ENCODE measurements around the gene CFAP68.

Gene CFAP68, protein sequence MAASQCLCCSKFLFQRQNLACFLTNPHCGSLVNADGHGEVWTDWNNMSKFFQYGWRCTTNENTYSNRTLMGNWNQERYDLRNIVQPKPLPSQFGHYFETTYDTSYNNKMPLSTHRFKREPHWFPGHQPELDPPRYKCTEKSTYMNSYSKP

DNA sequence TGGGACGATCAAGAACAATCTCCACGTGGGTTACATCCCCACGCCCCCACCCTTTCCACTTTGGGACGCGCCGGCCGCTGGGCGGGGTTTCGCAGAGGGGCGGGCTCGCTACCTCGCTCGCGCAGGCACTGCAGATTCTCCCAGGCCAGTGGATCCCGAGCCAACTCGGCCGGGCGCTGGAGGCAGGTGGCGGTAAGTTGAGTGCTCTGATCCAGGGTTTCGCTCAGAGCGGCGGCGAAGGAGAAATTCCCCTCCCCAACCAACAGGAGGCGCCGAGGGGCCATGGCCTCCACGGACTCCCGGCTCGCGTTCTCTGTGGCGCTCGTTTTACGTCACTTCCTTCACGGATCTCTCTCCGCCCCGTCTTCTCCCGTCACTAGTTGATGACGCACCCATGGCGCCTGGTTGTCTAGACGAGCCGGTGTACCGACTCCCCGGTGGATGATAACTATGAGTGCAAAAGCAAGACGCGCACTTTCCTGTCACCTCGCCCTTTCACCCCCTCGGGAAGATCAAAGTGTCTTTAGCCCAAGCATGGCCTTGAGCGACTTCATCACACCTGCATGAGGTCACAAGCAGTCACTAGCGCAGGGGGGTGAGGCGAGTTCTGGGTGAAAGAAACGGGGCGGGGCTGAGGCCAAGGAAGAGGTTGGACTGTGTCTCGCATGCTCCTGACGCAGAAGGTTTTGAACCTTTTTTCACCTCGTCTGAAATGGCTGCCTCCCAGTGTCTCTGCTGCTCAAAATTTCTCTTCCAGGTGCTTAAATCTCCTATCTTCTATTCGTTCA, at the start of gene CFAP68, which contains the start of gene FDXACB1:
TSS of gene CFAP68 (plus strand) at position 693 of the 788 bp plus-strand sequence. CDS start at position 713, 20 bp downstream.
TSS of gene FDXACB1 (minus strand) at position 317 of the 788 bp plus-strand sequence. CDS start at position 284, 33 bp downstream.
- DNase-seq, result peak; percentile 98

DNA sequence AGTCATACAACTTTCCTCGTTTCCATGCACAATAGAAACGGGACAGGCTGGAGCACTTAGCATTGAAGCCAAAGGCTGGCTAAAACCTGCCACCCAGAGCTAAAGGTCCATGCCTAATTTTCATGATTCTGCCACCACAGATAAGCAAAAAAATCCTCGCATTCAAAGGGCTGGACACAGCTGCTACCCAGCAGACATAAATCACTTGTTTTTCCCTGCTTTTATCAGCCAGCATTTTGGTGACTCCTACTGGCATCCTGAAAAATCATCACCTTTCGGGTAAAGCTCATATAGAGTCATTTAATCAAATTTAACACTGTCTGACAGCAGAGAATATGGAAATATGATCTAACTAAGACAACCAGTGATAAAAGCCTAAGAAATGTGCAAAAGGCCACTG, 45.8 kb upstream of the CFAP68 start:
- no peak for DNase-seq

DNA sequence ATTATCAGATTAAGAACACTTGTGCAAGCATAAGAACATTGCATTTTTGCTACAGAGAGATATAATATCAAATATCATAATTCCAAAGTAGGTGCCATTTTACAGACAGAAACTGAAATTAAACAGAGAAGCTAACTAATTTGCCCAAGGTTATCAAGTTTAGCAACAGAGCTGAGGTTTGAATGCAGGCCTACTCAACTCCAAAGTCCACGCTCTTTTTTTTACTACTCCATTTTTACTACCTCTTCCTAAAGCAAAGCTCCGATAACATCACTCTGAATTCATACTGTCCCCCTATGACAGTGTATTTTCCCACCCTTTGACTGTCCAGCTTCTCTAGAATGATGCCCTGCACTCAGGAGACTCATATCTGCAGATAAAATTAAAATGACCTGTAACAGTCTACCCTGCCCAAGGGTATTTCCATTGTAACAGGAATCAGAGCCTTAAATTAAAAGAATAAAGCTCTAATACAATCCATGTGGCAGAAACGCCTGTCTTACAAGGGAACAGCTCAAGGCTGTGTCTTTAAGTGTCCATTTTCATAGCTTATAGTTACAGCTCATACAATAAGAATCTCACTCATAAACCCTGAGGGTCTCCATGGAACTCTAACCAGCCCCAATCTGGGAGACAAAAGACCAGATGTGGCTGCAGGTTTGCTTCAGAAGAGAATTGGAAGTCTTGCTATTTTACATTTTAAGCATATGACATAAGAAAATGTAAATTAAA, 44.7 kb upstream of the CFAP68 start:
- DNase-seq, result no peak

DNA sequence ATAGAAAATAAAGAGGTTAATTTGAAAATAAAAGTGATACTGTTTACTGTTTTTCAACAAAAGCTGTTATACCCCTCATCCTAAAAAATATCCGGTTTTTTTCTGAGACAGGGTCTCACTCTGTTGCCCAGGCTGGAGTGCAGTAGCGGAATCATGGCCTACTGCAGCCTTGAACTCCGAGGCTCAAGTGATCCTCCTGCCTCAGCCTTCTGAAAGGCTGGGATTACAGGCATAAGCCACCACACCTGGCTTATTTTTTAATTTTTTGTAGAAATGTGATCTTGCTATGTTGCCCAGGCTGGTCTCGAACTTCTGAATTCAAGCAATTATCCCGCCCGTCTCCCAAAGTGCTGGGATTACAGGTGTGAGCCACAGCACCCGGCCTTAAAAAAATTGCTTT, 43.7 kb upstream of the CFAP68 start:
- DNase-seq, result no peak

DNA sequence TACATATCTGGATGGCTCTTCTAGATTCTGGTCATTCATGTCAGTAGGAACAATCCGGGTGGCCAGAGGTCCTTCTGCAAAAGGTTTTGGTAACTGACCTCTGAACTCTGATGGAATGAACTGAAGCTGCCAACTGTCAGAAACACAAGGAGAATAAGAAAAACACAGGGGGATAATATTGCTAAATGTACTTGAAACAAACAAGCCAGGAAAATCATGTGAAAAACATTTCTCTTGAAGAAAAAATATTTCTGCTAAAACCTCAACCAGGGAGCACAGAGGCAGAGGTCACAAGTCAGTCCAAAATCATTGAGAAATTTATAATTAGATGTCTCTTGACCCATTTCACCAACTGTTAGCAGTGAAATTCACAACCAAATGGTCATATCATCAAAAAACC, 43.2 kb upstream of the CFAP68 start:
- no peak for DNase-seq

DNA sequence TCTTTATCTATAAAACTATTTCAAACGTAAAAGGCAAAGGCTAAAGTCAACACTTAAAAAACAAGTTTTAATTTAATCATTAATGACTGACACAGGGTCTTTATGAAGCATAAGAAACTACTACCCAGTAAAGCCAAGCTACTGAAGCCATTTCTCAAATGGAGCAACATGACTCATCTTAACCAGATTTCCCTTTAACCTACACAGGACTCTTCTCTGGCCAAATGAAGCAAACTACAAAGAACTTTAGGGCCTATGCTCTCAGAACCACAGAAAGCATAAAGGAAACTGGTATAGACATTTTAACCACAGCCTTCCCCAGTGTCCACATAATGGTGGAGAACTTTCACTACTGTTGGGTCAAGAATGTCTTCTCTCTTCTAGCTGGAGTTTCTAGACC, 42.6 kb upstream of the CFAP68 start:
- DNase-seq, result no peak

DNA sequence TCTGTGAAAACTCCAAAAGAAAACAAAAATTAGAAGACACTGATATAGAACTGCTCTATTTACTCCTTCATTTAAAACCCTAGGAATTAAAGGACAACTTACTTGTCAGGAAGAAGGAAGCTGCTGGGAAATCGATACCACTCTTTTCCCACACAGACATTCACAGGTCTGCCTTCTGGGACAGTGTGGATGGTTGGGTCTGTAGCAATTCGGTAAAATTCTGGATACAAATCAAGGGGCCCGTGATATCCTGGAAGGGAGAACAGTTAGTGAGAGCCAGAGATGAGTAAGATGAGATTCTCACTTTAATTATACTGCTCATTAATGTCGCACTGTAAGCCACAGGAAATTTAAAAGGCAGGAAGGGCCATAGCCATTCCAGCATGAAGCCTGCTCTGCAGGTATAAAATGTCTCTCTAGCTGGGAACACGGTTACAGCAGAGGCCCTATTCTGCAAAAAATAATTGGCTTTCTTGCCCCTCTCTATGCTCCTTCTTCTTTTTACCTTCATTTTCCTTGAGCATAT, 41.9 kb upstream of the CFAP68 start:
- DNase-seq, result no peak

DNA sequence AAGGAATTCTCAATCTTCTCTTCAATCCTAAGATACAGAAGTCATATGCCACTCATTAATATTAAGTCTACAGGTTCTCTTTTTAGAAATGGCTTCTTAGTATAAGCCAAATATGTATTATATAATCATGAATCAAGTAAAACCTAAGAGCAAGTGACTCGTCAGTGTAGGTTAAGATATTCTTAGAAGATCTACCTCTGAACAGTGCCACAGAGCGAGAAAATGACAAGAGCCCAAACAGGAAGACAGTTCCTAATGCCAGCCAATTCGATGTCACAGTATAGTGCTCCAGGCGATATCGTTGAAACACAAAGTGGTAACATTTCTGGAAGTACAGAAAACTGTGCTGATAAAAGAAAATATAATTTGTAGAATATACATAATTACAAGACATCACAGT, 41.3 kb upstream of the CFAP68 start:
- DNase-seq, result no peak

DNA sequence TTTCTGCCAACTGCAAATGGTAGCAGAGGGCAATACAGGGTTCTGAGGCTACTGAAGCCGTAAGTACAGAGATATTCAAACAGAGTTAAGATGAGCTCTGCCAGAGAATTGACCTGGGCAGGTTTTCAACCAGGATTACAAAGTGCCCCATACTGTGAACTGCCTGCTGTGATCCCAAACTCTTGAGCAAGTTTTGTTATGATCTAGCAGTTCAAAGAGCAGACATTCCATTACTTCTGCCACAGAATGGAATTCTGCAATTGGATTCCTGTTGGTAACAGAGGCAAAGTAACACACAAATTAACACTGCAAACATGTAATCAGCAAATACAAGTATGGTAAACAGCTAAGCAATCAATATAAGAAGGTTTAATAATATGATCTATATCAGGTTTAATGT, 39.2 kb upstream of the CFAP68 start:
- DNase-seq, result no peak

DNA sequence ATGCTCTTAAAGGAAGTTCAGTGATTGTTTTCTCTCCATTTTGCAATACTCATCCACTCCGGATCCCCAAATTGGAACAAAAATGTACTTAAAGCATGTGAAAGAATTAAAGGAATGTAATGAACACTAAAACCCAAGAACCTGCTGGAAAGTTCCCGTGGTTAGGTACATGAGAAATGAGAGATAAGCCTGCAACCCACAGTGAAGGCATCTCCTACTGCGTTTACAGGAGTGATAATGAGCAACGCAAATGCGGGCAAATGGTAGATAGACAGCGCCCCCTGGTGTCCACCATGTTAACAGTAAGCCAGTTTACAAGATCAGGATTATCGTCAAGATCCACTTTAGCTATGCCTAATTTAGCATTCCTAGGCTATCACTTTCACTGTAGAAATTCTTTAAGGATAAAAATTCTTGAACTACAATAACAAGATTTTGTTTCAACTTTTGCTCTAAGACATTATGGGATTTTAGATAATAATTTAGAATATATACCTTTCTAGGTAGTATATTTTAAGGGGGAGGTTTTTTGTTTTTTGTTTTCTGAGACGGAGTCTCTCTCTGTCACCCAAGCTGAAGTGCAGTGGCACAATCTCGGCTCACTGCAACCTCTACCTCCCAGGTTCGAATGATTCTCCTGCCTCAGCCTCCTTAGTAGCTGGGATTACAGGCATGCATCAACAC, 37.8 kb upstream of the CFAP68 start:
- peak; percentile 75 for DNase-seq

DNA sequence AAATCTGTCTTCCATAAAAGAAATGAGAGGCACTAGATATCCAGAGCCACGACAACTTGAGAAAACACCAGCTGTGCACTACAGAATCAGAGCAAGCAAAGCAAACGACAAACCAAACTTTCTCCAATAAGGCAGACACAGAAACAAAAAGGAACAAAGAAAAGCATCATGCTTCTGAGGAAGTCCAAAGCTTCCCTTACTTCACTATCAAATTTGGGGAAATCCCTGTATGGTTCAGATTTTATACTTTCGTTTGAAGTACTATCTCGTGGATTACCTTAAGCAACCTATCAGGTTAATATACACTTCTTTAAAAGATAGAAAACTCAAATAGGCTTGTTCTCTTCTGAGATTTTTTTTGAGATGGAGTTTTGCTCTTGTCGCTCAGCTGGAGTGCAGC, 35.7 kb upstream of the CFAP68 start:
- no peak for DNase-seq

DNA sequence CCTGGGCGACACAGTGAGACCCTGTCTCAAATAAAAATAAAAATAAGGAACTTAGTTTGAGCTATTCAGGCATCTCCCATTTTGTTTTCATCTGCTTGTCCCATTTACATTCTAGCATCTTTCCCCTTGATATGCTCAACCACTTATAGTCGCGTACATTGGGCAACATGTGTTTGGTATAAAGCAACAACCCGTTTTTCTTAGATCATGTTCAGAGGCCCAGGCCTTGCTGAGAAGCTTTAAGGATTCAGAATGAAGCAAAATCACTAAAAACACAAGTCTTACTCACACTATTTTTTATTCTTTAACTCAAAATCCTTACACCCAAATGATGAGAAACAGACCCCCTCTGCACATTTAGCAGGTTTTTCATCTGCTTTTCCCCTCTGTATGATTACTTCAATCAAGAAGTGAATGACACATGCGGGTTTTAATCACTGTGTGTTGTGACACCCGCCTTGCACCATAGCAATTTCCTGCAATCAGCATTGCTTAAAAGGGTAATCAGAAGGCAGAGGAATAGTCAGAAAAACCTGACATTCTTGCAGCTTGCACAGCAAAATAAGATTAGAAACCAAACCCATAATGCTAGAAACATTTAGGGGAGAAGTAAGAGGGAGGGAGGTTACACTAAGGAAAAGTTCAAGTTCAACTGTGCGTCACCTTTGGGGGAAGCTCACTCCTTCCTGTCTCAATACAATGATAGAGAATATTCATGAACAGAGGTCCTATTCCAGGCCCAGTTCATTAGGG, 33.9 kb upstream of the CFAP68 start:
- DNase-seq, result no peak

DNA sequence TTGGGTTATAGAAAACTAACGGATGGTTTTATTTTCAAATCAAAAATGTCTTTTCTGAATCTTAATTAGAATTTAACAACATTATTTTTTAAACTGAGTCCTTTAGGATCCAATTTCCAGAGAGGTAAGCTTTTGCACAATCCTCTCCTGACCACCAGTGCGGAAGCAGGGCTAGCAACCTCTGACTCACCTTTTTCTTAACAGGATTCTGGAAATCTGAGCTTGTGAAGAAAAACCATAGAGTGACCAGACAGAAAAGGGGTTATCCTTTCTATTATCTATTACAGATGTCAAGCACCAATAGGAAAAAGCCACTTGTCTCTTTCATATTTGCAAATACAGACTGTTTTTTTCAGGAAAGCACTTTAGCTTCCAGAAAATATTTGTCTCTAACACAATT, 33.3 kb upstream of the CFAP68 start:
- no peak for DNase-seq

DNA sequence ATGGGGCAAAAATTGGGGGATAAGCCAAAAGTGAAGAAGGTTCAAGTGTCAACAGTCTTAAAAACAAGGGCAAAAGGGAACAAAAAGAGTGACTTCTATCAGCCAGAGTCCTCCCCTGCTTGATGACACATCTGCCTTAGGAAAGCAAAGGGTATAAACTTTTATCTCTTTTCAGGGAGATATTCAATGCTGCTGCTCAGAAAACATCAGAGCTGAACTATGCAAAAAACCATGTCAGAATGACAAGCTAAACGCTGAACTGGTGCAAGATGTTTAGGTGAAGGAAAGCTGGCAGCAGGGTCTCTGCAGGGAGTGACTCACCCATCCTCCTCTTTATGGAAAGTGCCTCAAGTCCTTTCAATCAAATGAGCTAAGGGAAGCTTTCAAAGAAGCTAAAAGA, 32.7 kb upstream of the CFAP68 start:
- peak; percentile 17 for DNase-seq

DNA sequence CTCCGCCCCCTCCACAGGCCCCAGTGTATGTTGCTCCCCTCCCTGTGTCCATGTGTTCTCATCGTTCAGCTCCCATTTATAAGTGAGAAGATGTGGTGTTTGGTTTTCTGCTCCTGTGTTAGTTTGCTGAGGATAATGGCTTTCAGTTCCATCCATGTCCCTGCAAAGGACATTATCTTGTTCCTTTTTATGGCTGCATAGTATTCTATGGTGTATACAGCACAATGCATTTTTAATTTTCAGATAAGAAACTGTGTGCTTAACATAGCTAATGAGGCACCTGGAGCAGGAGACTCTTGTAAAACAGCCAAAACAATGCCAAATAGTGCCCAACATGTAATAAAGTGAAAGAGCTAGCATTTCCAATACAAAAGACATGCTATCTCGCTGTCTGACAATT, 29.7 kb upstream of the CFAP68 start:
- no peak for DNase-seq

DNA sequence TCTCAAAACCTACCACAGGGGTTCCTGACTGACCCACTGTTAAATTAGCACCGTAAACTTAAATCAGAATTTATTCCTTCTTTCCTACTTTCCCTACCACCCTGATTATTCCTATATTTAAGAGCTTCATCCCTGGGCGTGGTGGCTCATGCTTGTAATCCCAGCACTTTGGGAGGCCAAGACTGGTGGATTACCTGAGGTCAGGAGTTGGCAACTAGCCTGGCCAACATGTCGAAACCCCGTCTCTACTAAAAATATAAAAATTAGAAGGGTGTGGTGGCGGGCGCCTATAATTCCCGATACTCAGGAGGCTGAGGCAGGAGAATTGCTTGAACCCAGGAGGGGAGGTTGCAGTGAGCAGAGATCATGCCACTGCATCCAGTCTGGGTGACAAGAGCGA, 28.3 kb upstream of the CFAP68 start:
- DNase-seq, result no peak

DNA sequence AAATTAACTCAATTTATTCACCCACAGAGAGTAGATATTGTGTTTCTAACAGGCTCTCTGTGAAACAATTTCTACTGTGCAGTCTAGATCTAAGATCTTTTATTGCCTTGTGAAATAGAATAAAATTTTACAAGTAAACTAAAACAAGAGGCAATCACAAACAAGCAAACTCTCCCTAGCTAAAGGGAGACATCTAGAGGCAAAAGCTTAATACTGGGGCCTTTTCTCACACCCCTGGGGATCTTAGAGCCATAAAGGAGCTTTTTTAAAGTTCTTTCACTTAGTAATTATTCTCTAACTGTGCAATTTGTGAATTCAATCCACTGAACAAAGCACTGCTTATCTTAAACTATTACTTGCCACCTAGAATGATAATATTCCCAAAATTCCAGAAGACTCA, 27.7 kb upstream of the CFAP68 start:
- peak; percentile 24 for DNase-seq

DNA sequence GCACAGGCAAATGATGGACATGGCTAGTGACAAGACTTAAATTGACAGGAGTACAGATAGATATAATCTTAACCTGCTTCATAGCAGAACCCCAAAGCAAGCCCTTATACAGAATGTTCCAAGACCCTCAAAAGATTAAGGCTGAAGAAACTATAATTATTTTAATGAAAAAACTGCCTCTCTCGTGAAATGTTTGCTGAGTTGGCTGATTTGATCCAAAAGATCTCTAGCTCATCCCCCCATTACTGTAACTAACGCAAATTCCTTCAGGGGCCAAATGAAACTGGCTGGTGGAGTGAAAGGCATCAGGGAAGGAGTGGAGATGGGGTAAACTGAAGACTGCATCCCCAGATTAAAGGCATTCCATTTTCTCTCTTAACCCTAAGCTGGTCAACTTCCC, 27.2 kb upstream of the CFAP68 start:
- DNase-seq, result no peak

DNA sequence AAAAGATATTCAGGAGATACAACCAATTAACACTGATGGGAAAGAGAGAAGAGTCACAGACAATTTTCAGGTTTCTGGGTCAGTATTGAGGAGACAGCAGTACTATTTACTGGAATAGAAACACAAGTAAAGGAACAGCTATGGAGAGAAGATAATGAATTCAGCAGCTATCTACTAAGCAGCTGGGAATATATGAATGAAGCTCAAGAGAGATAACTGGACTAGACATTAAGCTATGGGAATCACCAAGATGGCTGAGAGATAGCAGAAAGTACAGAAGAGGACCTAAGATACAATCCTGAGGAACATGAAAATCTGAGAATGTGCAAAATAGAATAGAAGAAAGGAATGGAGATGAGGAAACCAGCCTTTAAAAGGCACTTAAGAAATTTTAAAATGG, 23.8 kb upstream of the CFAP68 start:
- DNase-seq, result no peak

DNA sequence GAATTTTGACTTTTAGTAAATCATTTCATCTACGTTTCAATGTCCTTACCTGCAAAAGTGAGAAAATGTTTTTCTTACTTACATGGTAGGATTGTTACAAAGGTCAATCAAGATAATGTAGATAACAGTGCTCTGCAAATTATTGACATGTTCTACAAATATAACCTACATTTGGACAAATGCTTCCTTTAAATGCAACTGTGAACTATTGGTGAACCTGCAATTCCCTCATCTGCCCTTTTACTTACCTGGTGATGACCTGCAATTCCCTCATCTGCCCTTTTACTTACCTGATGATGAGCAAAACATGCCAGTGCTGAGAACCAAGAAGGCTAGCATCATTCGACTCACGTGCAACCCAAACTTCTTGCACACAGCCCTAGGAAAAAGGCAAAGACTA, 19.1 kb upstream of the CFAP68 start:
- no peak for DNase-seq

DNA sequence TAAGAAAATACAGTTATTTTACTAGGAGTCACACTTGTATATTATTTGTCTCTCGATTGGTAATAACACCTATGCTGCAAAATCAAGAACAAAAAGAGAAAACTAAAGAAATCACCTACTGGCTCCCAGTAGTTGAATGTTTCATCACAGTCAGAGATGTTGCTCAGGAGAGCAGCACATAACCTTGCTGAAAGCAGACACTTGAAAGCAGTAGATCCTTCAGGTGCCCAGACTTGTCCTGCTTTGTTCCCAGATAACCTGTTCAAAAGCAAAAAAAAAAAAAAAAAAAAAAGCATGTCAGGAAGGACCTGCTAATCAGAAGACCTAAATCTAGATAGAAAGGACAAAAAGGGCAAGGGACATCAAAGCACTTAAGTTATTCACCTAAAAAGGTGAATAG, 9.2 kb upstream of the CFAP68 start:
- DNase-seq, result no peak

DNA sequence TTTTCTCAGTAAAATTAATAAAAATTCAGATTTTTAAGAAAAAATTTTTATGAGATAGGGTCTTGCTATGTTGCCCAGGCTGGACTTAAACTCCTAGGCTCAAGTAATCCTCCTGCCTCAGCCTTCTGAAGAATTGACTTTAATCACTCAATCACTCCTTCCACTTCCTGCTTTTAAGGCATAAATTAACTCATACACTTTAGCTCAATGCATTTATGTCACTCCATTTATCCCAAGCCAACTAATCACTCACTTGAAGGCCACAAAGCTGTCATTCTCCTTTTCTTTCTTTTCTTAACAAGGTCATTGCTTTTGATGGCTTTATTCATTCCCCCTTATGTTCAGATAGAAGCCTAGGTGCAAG, 8.8 kb upstream of the CFAP68 start:
- no peak for DNase-seq

All from kidney glomerular epithelial cell (primary cell).